GOT3 (cell line): ENCODE data around the gene ZBTB7C.

ENCODE experiments used
- DNase-seq: peaks from one replicate; lab custom pipeline; 2025; ENCODE audit warnings: mixed read lengths; lab: John Stamatoyannopoulos, UW

ZBTB7C gene

DNA sequence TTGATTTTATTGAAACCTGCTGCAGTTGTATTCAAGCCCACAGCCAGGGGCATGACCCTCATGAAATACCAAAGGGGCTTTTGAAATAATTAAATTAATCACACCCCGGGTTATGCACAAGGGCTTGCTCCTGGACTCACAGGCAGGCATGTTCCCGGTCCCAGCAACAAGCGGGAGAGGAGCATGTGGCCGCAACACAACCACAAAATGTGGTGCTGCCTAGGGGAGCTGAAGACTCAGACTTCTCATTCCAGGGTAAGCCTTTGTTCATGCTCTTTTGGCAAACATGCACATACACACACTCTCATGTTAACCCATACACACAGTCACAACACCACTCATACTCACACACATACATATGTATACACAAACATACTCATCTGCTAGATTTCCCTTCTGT is 245.1 kb downstream of the ZBTB7C start:
- DNase-seq, result no peak

DNA sequence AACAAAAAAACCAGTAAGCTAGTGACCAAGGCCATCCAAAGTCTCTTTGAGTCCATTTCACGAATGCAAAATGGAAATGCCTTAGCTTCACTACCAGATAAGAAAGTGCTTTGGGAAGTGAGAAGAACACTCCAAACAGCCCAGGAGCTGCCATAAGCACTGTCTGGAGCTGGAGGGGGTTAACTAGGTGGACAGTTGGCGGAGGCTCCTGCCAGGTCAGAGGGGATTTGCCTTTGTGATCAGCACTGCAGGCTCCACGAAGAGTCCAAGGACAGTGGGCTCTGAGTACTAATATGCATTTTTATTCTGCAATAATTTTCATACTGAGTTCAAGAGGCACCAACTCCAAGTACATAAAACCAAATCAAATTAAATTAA is 245.5 kb downstream of the ZBTB7C start:
- no peak for DNase-seq

DNA sequence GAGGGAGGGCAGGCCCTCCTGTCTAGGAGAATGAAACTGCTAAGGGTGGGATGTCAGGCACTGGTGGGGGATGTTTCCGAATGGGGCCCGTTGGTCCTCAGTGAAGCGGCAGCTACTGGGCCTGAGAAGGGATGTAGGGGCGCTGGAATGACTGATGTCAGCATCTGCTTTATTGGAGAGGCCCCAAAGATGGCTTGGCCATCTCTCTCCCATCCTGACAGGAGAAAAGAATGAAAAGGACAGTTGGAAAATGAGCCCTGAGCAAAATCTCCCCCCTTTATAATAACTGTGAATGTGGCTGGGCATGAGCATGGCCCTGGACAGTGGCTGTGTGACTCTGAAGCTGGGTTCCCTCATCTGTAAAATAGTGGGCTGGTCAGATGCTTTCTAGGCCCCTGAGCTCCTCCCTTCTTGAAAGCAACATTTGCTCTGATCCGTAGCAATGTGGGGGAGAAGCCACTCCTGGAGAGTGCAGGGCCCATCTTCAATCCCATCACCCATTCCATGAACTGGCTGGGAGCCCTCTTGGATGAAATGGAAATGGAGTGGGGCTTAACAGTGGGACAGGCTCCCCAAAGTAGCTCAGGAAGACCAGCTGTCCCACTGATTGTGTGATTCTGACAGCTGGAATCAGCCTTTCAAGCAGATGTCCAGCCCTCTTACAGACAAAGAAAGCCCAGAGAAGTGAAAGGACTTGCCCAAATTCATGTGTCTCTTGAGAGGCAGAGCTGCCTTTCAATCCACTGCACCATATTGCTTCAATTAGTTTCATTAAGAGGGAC is 246.0 kb downstream of the ZBTB7C start:
- DNase-seq, result no peak

DNA sequence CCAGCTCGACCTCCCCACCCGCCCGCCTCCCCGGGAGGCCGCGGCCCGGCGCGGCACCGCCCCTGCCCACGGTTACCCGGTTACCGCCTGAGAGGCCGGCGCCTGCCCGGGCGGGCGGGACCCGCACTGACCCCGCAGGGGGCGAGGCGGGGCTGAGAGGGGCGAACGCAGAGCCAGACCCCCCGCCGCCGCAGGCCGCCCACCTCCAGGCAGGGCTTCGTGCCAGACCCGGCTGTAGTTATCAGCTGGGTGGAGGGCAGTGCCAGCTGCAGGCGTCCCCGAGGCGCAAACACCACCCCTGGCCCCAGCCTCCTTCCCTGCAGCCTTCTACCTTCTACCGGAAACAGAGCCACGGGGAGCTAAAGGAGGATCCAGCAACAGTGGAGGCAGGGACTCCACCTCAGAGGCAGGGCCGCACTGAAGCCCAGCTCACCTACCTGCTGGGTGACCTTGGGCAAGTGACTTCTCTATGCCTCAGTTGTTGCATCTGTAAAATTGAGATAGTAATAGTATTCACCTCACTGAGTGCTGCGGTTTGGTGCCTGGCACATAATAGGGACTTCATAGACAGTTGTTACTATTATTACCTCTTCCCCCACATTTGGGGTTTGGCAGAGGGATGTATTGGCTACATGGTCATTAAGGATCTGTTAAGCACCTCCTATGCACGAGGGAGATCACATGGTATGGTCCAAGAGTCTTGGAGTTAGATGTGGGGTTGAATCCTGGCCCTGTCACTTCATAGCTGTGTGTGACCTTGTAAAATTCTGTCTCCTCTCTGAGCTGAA is 247.1 kb downstream of the ZBTB7C start:
- DNase-seq, result no peak

DNA sequence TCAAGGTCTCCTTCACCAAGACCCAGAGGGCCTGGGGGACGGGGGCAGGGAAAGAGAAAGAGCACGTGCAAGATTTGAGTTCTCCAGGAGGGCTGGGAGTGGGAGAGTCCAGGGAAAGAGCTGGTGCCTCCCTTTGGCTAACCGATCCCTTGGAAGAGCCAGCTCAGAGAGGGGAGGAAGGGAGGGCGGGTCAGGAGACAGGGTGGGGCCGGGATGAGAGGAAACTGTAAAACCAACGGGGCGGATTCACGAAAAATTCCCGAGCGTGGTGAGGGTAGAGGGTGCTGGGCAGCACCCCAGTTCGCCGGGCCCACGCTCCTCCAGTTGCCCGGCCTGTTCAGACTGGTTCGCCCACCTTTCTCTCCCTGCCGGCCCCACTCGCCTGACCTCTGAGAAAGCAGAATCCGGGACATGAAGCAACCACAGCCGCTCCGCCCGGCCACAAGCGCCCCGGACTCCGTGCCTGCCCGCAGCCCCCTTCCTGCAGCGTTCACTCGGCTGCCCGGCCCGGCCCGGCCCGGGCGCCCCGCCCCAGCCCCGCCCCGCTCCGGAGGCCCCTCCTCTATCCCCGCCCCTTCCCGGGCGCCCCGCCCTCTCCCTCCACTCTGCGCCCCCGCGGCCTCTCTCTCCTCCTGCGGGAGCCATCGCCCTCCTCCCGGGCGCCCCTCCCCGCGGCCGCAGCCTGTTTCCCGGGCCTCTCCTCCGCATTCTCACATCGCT is 247.8 kb downstream of the ZBTB7C start:
- DNase-seq, result peak; percentile 35

DNA sequence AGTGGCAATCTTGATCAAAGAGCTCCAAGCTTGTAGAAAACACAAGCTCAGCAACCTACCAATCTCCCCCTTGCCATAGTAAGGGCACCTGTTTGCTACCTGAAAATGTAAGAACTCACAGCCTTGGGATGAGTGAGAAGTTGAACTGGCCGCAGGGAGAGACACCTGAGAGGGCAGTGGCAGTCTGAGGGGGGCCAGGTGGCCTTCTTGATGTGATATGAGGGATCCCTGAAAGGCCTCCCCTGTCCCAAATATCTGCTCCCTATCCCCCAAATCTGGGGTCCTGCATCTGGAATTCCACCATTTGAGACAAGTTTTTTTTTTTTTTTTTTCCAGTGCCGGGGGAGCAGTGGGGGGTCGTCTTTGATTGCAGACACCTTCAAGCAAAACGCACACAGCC is 248.6 kb downstream of the ZBTB7C start:
- DNase-seq, result no peak

DNA sequence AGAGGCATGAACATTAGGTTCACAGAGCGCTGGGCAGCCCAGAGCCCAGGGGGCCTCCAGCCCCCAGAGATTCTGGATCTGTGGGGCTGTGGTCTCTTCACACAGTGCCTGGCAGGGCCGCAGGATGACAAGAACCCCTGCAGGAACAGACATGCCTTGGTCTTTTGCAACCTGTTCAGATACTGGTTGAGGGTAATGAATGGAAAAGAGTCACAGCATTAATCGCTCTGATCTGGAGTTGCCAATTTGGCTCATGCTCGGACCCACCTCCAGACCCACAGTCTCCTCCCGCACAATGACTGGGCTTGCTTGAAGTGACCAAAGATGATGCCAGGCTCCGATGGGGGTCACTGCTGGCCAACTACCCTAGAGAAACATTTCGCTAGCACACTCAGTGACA is 249.4 kb downstream of the ZBTB7C start:
- DNase-seq, result no peak

DNA sequence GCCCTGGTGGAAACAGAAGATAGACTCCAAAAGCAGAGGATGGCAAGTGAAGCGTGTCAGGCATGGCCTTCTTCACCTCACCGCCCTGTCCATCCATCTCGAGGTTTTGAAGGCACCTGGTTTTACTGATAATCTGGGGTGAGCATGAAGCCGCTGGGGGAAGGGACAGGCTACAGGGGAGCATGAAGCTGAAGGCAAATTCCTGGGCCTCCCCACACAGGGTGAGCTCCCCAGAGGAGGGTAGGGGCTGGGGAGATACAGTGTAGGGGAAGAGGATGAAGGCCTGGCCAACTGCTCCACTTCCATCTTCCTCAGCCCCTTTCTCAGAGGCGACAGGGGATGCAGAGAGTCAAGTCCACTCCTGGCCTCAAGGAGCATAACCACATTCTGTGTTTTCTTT is 250.5 kb downstream of the ZBTB7C start:
- DNase-seq, result no peak

DNA sequence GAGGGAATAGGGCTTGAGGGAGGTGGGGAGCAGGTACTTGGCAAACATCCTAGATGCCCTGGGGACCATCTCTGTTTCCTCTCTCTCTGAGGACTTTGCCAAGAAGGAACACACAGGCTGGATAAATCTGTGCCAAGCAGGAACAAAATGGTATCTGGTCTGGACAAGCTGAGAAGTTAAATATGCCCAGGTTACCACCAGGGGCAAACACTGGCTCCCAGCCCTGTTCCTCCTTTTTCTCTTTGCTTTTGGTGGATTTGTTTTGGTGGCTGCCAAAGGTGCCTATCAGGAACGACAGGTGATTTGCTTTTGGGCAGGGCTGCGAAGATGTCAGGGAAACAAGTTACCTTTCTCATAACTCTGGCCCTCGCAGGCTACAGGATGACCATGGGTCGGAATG is 251.2 kb downstream of the ZBTB7C start:
- DNase-seq, result no peak

DNA sequence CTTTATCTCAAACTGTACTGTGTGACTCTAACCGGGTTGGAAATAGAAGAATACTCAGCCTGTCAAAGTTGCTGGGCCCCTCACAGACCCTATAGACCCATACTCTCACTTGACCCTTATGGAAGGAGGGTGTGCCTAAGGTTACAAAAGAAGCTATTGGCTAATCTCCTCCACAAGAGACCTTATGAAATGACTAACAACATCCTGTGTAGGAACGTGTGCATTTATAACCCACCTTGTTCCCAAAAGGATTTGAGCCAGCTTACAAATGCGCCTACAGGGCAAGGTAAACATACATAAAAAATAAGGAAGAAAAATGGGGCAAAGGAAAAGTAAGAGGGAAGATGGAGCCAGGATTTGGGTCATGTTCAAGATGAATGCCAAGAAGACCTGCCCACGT is 253.3 kb downstream of the ZBTB7C start:
- no peak for DNase-seq

DNA sequence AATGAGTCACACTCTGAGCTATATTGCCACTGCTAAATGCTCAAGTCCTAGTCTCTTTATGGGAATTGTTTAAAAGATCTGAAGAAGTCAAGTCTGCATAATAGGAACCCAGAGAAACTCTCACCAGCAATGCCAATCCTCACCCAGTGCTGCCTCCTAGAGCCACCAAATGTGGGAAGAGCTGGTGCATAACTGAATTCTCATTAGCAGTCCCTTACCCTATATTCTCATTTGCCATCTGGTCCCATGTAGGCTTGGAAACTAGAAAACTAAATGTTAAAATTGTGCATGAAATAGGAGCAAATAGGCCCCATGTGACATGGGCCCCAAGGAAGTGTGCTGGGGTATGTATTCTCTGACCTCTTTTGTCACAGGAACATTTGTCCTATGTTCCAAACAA is 254.4 kb downstream of the ZBTB7C start:
- DNase-seq, result no peak

DNA sequence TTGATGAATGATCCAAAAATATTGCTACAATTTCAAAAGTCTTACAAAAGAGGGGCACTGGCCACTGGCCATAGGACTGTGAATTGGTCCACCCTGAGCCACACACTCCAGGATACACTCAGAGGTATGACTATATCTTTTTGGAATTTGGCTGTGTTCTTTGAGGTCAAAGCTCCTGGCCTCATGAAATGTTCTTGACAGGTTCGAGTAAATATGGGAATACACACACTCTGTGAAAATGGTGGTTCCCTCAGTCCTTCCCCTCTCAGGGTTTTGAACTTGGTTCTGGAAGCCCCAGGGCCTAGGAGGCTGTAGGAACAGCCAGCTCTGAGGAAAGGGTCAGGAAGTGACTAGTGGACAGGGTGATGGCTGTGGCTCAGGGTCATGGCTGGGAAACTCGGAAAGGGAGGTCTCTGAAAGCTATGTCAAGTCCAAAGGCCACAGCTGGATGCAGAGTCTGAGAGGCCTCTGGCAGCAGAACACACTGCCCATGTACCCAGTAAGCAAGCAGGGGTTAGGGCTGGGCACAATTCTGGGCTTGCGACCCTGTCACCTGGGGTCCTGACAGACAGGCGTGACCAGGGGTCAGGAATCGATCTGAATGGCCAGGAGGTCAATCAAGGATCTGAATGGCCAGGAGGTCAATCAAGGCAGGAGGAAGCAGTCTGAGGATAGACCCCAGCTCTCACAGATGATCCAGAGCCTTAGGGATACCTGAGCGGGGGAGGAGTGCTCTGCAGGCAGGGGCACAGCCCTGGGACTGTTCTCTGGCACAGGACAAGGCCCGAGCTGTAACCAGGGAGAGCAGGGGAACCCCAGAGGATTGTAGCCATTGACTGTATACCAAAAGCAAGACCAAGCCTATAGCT is 255.3 kb downstream of the ZBTB7C start:
- no peak for DNase-seq

DNA sequence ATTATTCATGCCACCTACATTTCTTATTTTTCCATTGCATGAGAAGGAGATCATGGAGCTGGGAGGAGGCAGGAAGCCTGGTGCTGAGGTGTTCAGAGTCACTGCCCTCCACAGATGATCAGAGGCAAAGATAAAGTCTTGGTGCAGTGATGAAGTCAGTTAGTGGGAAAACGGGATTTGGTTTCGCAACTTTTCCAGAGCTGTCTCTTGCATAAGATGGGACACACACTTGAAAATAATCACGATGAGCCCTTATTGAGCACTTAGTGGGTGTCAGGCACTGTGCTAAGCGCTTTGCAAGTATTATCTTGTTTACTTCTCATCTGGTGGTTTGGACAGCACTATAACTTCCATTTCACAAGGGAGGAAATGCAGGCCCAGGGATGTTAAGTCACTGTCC is 256.6 kb downstream of the ZBTB7C start:
- DNase-seq, result no peak

DNA sequence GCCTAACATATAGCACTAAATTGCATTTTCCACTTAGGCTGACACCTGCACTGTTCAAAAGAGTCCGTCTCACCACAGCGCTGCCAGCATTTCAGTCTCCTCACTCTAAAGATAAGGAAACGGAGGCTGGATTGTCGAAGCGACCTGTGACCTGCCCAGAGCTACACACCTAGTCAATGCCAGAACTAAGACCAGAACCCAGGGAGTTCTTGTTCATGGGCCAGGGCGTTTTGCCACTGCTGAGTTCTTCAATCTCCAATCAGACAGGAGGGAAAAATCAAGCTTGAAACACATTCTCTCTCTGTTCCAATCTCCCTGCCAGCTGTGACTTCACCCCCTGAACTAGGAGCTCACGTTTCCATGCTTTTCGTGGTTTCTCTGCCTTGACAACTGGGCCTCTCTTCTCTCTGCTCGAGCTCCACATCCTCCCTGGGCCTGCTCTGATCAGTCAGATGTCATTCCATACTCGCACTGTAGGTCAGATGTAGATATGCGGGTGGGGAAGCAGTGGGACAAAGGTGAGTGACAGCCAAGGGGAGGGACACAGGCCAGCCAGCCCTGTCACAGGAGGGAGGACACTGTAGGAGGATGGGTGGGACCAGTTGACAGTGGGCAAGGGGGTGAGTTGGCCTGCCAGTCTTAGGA is 257.6 kb downstream of the ZBTB7C start:
- no peak for DNase-seq

DNA sequence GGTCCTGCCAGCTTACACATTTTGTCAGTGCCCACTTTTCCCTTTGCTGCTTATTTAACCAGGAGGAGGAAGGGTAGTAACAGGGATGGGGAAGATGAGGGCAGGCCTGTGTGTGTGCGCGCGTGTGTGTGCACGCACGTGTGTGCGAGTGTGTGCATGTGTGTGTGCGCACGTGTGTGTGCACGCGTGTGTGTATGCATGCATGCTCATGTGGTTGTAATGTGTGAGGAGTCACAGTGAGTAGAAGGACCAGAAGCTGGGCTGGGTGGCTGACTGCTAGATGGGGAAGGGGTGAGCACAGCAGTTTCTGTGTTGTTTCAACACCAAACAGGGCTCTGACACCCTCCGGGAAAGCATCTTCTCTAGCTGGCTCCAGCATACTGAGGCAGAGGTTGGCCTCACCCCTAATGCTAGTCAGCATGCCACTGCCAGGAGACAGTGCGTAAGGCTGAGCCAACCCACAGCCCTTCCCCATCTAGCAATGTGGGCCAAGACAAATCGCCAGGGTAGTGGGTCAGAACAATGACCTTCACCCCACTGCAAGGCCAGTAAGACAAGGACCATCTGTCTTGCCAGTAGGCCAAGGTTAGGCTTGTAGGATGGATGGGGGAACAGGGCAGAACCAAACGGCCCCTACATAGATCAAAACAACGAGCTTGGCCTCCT is 260.0 kb downstream of the ZBTB7C start:
- no peak for DNase-seq

DNA sequence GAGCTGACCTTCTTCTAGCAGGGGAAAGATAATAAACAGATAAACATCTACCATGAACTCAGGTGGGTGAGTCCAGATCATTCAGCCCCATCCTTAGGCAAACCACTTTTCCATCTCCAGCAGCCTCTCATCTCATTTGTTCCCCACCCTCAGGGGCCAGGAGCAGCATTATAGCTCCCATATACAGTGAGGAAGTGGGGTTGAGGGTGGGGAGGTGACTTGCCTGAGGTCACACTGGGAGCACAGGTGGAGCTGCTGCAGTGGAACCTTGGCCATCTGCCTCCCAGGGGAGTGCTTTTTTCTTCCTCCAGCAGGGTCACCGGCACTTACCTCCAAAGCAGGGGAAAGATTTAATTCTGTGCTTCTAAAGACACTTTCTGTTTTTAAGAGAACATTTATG is 266.2 kb downstream of the ZBTB7C start:
- no peak for DNase-seq

DNA sequence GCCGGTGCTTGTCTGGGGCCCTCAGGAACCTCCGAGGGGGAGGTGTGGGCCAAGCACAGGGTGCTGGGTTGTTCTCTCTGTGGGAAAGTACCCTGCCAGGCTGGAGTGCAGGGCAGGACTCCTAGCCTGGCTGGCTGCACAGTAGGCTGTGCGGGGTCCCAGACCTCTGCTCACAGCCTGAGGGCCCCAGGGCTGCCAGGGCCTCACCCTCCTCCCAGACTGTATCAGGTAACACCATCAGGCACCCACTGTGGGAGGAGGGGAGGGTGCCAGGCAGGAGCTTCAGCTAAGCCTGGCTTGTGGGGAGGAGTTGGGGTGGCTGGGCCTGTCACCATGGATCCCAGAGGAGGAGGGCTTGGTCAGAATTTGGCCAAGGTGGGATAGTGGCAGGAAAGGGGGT is 266.8 kb downstream of the ZBTB7C start:
- no peak for DNase-seq

DNA sequence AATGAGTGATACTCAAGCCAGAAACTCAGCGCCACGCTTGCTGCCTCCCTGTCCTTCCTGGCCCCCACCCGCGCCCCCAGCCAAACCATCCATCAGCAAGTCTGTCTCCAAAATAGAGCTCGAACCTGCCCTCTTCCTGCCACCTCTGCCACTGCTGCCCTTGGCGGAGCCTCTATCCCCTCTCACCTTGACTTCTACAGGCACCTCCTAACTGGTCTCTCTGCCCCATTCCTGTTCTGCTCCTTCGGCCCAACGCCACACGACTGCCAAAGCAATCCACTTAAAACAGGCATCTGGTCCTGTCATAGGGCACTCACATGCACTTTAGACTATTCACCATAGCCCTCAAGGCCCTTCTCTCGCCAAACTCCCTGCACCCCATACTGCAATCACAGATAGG is 268.5 kb downstream of the ZBTB7C start:
- DNase-seq, result no peak

DNA sequence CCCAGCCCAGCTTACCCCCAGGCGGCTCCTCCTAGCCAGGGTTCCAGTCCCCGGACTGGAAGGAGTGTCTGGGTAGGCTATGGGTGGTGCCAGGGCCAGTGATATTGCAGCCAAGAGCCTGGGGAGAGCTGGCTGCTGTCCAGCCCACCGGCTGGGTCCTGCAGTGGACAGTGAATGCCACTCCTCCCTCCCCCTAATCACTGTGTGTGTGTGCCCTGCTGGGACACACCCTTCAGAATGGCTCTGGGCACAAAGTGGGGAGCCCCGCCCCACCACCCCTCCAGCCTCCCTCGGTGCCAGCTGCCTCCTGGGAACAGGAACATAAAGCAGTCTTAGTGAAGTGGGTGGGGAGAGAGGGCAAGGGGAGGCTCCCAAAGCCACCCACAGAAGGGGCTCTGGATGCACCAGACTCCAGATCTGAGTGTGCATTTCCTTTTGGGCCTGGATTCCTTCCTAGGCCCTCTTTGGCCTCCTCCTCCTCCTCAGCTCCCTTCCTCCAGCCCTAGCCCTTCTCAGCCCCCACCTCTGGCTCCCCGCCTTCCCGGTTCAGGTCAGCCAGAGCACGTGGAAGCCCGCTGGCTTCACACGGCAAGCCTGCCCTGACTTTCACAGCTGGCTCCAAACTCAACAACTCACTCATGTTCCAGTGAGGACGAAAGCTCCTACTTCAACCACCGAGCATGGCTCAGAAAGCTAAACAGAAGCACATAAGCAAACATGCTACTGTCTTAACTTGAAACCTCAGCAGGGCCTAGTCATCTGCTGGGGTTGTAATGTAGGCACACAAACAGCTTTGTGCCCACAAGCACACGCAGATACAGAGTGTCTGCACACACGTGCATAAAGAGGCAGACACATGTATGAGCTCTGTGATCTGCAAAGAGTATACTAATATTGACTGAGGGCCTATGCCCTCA is 269.5 kb downstream of the ZBTB7C start:
- DNase-seq, result no peak
